AG08396 (cell line): Measurements from ENCODE around the gene SIGMAR1.

ENCODE experiments used
- DNase-seq: peaks from one replicate; pipeline ENCODE4 v3.0.0; 2012; ENCODE audit warnings: low spot score, mixed read lengths

The SIGMAR1 gene

DNA sequence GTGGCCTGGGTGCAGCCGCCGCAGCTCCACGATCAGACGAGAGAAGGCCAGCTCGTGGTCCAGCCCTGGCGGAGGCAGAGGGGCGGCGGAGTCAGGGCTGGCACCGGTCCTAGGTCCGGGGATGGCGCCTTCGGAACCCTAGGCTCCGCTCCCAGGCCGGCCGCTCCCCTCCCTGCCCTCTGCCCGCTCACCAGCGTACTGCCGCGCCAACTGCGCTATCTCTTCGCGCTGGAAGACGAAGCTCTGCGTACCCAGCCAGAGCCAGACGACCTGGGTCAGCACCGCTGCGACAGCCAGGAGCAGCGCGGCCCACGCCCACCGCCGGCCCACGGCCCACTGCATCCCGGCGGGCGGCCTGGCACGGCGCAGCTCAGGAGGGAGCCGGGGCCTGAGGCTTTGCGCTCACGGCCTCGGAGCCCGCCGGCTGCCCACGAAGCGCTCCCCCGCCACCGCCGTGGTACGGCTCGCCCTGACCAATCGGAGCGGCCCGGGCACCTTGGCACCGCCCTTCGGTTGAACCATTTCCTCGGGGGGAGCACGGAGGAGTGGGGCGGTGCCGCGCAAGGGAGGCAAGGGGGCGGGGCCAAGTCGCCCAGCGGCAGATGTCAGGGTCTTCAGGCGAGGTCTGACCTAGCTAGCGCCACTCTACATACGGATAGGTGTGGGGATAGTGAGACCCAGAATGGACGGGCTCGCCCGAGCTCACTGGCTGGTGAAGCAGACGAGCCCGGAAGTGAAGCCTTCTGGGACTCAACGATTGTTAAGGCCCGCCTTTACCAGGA is at the start of gene SIGMAR1:
TSS of gene SIGMAR1 (minus strand) at position 432 of the 782 bp plus-strand sequence. CDS start at position 342, 90 bp downstream.
- DNase-seq, result peak; percentile 97

- DNase-seq, result no peak
These were observed 49.1 kb upstream of the SIGMAR1 start for GRCh38 chr9:34686732-34687131.

GRCh38 chr9:34686231-34686630 is 48.6 kb upstream of the SIGMAR1 start:
- DNase-seq, result no peak

- no peak for DNase-seq
These were observed 48.0 kb upstream of the SIGMAR1 start for GRCh38 chr9:34685591-34685990.

DNA sequence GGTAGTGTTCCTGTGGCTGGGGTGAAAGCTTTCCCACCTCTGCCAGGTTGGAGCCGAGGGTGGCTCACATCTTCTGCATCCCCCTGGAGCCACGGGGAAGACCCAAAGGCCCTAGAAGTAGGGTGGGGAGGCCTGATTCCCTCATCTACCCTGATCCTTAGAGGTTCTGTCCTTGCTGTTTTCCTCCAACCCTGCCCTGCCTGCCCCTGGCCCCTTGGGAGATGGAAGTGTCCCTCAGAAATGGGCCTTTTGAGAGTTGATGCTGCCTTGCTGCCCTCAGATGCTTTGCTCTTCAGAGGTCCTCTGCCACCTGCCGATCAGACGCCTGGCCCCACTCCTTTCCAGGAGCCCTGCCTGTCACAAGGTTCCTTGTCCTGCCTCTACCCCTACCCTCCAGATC is 47.2 kb upstream of the SIGMAR1 start:
- DNase-seq, result no peak

GRCh38 chr9:34684145-34684544 is 46.6 kb upstream of the SIGMAR1 start:
- no peak for DNase-seq

- no peak for DNase-seq
These were observed 38.3 kb upstream of the SIGMAR1 start for GRCh38 chr9:34675869-34676268.

DNA sequence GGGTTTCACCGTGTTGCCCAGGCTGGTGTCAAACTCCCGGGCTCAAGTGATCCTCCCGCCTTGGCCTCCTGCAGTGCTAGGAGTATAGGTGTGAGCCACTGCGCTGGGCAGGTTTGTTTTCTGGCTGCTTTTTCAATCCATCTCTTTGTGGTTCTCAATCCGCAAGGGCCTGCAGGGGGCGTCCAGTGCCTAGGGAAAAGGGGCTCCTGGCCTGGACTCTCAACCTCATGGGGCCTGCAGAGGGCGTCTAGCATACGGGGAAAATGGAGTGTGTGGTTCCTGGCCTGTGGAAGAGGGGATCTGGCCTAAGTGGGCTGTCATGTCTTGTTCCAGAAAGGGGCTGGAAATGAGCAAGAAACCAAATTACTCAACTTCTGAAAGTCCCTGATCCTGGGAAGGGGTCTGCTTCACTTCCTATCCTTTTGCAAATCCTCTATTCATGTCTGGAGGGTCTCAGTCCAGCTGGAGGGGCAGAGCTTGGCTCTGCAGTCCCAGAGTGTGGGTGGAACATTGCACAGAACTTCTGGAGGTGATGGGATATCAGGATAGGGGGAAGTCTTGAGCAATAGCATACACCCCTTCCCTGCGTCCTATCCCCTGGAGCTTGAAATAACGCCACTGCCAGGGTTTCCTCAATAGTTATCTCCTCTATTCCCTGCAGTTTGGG is 37.6 kb upstream of the SIGMAR1 start:
- DNase-seq, result peak; percentile 76

- DNase-seq, result no peak
These were observed 36.9 kb upstream of the SIGMAR1 start for GRCh38 chr9:34674440-34674839.

DNA sequence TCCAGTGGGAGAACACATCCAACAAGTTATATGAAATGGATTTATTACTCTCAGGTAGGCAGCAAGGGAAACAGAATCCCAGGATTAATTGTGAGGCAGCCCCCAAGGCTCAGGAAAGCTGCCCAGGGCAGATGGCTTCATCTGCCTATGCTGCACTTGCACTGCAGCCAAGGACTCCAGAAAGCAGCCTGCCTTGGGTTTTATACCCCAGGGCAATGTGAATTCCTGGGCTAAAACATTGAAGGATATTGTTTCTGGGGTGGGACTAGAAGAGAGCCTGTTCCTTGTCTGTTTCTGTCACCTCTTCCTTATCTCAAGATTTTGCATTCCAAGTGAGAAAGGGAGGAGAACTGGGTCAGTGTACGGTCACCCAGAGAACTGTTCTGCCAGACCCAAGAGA is 33.7 kb upstream of the SIGMAR1 start:
- DNase-seq, result no peak

DNA sequence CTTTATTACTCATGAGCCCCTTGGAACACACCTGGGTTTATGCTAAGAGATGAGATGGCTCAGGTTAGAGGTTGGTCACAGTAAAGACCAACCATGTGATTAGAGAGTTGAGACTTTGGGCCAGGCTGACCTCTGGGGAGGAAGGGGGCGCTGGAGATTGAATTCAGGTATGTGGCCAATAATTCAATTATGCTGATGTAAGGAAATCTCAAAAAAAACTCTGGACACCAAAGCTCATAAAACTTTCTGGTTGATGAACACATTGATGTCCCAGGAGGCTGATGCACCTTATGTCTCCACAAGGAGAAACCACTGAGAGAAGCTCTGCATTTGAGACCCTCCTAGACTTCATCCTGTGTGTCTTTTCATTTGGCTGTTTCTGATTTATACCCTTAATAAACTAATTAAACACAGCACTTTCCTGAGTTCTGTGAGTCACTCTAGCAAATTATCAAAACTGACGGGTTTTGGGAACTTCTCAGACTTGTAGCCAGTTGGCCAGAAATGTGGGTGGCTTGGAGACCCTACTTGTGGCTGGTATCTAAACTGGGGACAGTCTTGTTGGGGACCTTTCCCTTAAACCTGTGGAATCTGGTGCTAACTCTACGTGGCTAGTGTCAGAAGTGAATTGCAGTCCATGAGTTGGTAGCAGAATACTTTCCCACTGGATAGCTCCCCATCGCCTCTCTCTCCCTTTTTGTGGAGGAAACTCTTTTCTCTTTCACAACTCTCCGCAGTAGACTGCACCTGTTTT is 32.4 kb upstream of the SIGMAR1 start:
- no peak for DNase-seq

GRCh38 chr9:34665381-34666250 is 28.0 kb upstream of the SIGMAR1 start:
- peak; percentile 96 for DNase-seq

GRCh38 chr9:34665067-34665380 is 27.4 kb upstream of the SIGMAR1 start:
- DNase-seq, result no peak

GRCh38 chr9:34664281-34665066 is 26.9 kb upstream of the SIGMAR1 start:
- DNase-seq, result peak; percentile 79

DNA sequence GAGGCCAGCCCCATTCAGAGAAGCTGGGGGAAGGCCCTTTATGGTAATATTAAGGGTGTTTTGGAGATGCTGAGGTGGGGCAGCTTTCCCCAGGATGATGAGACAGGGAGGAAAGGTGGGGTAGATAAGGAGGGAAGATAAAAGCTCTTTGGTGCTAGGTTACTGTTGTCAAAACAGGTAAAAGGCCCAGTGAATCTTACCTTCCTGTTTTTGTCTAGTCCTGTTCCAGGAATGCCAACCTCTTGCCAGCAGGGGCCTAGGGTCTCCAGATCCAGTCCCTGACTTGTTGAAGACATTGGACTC is 25.7 kb upstream of the SIGMAR1 start:
- no peak for DNase-seq

GRCh38 chr9:34662526-34663302 is 25.1 kb upstream of the SIGMAR1 start, which contains the start of gene CCL27:
CCL27 (minus strand) TSS chr9:34662657; CDS start chr9:34662633, 24 bp downstream.
- no peak for DNase-seq

GRCh38 chr9:34659592-34660253 is 22.1 kb upstream of the SIGMAR1 start:
- DNase-seq, result no peak

GRCh38 chr9:34658461-34658860 is 20.9 kb upstream of the SIGMAR1 start:
- DNase-seq, result no peak

DNA sequence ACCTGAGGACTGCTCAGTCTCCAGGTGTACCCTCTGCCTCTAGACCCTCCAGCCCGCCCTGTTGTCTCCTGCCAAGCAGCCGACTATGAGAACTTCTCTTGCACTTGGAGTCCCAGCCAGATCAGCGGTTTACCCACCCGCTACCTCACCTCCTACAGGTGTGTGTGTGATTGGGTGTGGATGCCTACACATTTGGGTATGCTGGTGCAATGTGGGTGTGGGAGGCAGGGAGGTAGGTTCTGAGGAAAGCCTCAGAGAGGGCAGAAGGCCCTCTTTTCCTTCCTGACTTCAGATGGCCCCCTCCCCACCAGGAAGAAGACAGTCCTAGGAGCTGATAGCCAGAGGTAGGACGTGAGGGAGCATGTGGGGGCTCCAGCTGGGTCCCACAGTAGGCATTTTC is 19.4 kb upstream of the SIGMAR1 start:
- no peak for DNase-seq

DNA sequence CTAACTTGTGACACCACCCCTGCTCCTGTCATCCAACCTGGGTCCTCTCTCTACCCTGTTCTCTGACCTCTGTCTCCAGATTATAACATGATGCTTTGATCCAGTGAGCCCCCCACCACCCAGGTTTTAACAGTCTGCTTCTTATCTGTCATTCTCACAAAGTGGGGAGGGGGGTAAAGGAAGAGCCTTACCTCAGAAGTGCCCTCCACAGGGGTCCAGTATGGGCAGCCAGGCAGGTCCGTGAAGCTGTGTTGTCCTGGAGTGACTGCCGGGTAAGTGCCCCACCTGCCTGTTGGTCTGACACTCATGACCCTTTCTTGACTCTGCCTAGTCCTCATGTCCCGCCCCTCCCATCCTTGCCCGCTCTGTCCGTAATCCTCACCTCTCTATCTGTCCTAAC is 17.8 kb upstream of the SIGMAR1 start:
- no peak for DNase-seq
